Amniotic epithelial cell (primary cell): ENCODE data around the gene DUSP2.
"Not testable (repeated sequence)": the region's sequence is repeated elsewhere in the genome, so short reads cannot be mapped to it uniquely, and the experiment has no call there.

Experiments
- DNase-seq: peaks from one replicate; pipeline ENCODE4 v3.0.0-alpha.2; 2010; ENCODE audit warnings: low read depth

The DUSP2 gene

DNA sequence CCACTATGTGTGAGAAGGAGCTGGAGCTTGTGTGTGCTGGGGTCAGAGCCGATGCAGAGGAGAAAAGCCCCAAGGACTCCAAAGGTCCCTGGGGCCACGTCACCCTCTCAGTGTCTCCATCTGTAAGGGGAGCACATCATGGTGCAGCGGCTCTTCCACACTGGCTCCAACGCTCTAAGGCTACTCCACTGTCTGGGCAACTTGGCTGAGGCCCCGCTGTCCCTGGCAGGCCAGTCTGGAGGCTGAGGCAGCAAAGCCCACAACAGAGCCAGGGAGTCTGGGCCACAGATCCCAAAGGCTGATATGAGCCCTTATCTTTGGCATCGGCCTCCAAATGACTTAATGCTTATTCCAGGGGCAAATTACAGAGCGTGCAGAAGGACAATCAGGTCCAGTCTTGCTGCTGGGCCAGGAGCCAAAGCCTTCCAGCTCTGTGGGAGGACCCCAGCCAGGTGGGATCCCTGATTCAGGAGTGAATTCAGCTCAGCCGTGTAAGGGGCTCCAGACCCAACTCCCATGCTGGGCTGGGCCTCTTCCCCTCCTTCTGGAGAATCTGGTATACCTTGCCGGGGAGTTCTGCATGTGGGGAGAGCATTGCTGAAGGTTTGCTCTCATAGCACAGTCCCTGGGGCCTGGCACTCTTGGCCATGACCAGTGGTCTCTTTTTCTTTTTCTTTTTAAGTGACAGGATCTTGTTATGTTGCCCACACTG is 1.8 kb upstream of the DUSP2 start:
- peak; percentile 33 for DNase-seq

DNA sequence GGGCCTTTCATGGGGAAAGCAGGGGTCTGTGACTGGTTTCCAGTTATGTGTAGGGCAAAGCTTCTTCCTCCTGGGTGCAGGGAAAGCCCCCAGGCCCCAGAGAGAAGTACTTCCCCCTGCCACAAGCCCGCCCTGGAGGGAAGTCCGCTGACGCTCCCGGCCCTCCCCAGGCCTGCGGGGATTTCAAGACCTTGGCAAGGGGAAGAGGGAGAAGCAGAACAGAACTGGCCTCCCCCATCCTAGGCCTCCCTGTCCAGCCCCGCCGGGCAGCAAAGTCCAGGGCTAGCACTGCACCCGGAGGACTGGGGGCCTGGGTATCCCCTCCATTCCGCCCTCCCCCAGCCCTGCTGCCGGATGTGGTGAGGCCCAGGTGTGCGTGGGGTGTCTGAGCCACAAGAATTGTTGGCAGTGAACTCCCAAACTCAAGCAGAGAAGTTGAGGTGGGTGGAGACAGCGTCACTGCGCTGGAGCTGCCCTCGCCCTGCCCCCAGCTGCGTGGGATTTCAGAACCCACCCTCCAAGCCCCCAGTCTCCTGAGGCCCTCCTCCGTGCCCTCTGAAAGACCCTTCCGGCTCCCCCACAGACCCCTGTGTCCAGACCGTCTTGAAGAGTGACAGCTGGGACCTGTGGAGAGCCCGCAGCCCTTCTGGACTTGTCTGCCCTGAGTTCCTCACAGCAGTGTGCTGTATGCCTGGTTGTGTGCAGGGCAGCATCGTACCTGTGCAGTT is 1.1 kb upstream of the DUSP2 start:
- peak; percentile 34 for DNase-seq

DNA sequence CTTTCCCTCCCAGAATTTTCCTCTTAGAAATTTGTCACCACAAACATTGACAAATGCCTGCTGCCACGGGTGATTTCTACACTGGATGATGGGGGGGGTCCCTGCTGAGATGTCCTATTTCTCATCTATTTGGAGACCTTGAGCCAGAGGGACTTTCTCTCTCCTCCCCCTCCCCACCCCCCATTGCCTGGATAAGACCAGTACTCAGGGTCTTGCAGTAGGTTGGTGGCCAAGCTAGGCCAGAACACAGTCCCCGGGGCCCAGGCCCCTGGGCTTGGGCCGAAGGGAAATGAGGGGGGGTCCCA is 560 bp upstream of the DUSP2 start:
- DNase-seq: no peak

DNA sequence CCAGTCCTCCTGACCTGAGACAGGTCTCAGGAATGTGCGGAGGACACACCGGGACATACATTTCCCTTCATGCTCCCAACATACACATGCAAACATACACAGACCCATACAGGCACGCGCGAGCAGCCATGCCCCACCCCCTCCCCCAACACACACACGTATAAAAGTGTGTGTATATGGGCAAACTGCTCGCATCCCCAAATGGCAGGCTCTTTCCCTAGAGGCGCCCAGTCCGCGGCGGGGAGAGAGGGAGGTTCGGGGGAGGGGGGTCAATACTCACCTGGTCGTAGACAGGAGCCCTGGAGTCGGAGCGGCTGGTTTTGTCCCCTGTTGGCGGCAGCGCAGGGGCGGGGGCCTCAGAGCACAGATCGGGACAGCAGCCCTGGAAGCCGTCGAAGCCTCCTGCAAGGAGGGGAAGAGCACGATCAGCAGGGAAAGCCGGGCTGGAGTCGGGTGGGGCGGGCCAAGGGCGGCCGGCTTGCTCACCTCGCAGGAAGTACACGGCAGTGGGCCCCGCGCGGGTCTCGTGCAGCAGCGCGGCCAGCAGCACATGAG is 682 bp downstream of the DUSP2 start:
- no peak for DNase-seq

DNA sequence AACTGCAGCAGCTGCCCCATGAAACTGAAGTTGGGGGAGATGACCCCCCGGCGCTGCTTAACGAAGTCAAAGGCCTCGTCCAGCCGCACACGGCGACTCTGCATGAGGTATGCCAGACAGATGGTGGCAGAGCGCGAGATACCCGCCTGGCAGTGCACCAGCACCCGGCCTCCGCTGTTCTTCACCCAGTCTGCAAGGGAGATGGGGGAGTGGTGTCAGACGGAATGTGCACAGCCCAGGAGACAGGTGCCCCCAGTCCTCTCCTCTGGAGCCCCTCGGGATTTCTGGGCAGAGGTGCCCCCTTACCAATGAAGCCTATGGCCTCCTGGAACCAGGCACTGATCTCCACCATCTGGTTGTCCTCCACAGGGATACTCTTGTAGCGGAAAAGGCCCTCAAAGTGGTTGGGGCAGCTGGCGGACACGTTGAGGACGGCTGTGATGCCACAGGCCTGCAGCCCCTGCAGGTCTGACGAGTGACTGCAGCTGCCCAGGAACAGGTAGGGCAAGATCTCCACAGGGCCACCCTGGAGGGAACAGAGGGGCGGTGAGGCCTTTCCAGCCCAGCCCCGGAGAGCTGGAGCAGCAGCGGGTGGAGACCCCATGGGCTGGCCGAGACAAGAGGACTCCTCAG is 1.3 kb downstream of the DUSP2 start:
- DNase-seq: no peak

DNA sequence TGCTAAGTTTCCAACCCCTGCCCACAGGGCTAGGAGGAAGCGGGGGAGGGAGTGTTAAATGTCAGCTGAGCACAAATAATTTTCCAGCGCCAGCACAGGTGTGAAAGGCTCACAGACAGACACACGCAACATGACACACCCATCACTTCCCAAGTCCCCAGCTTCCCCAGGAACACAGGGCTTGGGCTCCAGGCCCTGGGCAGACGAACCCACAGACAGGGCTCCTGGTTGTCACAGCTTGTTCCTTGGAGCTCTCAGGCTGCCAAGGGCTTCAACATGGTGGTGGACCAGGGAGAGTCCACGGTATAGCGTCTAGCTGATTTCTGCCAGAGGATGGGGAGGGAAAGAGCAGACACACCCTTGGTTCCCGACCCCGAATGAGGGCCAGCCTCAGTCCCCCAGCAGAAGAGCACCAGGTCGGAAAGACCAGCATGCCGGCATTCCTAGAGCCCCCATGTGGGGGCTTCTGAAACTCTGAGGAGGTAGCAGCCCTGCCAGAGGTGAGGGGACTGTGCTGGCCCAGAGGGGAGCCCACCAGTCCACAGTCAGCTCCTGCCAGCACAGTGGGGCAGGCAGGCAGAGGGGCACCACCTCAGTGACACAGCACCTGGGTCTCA is 1.9 kb downstream of the DUSP2 start:
- DNase-seq: no peak

DNA sequence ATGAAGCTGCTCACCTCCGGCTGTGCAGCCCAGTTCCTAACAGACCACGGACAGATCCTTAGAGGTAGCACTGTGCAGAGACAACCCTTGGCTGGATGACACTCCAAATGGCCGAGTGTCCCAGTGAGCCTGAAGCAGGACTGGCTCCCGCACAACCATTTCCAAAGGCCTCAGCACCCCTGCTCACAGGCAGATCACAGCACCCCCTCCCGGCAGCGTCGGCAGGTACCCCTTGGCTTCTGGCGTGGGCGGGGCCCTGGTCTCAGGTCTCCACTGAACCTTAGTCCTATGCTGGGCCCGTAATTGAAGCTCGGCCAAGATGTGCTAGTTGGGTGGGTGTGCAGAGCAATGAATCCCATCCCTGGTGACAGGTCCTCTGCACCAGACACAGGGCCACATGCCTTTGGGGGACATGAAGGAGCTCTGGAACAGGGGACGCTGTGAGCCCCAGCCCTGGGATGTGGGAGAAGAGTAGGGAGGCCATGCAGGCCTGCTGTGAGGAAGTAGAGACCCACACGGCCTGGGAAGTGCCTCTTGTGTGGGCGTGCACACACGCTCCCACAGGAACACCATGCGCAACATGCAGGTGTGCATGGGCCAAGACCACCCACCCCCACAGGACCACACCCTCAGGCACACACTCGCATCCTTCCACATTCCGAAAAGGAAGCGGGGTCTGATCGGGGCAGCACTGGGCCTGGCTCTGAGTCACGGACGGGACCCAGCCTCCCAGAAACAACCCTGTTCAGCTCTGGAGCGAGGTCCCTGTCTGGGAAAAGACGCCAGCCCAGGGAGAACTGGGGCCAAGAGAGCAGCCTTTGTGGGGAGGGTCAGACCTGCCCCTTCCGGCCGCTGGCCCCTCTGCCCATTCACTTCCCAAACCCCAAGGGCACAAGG is 2.8 kb downstream of the DUSP2 start:
- DNase-seq: no peak

DNA sequence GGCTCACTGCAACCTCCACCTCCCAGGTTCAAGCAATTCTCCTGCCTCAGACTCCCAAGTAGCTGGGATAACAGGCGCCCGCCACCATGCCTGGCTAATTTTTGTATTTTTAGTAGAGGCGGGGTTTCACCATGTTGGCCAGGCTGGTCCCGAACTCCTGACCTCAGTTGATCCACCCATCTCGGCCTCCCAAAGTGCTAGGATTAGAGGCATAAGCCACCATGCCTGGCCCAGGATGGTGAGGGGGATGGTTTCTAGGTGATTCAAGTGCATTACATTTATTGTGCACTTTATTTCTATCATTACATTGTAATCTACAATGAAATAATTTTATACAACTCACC is 3.6 kb downstream of the DUSP2 start:
- not testable (repeated sequence) for DNase-seq

DNA sequence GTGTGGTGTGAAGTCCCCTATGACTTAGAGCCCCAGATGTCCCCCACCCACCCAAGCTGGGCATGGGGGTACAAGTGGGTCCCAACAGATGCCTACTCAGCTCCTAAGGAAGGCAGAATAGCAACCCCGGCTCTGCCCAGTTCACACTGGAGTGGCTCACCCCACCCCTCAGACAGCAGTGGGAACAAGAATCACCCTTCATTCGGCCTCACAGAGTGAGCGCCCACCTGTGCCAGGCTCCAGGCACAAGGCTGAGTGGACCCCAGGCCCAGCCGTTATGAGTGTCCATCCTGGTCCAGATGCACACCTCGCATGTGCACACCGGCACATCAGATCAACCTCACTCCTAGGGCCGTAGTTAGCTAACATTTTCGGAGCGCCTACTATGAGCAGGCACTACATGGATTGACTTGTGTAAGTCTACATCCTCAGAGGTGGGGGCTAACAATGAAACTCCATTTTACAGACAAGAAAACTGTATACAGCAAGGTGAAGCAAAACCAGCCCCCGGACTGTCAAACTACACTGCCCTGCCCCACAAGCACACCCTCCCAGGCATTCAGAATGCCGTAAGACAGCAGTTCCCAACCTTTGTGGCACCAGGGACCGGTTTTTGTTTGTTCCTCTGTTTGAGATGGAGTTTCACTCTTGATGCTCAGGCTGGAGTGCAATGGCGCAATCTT is 4.2 kb downstream of the DUSP2 start:
- DNase-seq: no peak

DNA sequence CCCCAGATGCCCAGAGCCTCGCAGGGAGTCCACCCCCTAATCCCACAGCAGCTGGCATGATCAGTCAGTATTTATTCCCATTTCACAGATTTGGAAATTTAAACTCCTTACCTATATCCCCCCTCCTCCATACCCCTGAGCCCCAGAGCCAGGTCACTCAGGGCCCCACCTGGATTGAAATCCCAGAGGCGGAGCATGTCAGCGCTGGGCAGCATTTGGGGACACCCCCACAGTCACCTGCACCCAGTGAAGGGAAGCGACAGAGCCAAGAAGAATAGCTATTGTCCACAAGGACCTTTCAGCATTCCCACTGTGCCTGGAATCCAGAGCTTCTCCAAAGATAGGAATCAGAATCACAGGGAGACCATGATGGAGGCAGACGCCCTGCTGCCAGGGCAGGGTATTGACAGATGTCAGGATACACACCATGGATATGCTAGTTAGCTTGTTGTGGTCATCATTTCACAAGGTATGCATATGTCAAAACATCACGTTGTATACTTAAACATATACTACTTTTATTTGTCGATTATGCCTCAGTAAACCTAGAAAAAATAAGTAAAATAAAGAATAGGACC is 6.0 kb downstream of the DUSP2 start:
- no peak for DNase-seq

DNA sequence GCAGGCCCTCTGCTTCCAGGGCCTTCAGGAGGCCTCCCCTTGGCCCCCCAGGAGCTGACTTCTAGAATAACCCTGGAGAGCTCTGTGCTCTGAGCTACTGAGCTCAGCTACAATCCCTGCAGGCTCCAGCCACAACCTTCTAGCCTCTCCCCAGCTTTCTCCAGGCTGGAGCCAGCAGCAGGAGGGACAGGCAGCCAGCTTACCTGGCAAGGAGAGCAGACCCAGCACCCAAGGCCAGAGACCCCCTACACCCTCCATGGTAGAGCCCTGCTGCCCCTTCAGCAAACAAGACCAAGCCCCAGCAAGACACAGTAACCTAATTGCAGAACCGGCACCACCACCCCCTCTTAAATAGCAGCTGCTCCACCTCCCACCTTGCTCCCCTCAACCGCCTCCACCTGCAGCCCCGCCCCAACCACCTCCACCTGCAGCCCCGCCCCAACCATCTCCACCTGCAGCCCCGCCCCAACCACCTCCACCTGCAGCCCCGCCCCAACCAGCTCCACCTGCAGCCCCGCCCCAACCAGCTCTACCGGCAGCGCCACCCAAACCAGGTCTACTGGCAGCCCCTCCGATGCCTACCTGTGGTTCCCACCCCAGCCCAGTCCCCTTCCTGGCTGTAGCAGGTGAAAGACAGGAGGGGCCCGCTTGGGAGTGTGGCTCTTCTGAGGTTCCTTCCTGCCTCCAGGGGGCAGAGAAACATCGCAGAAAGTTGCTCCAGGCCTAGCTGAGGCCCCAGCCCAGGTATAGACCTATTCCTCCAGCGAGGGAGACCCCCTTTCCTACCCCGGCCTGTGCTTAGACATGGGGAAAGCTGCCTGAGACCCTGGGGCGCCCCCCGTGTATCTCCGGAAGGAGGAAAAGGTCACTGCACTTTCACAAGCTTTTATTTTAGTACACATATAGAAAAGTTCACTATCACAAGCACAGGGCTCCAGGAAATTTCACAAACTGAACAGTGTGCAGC is 6.8 kb downstream of the DUSP2 start, which contains the start of gene ASTL:
Gene ASTL, minus strand, starts transcription at position 324 of the 967 bp plus-strand sequence. Its CDS starts 66 bp downstream, at position 258.
- DNase-seq: peak; percentile 21

DNA sequence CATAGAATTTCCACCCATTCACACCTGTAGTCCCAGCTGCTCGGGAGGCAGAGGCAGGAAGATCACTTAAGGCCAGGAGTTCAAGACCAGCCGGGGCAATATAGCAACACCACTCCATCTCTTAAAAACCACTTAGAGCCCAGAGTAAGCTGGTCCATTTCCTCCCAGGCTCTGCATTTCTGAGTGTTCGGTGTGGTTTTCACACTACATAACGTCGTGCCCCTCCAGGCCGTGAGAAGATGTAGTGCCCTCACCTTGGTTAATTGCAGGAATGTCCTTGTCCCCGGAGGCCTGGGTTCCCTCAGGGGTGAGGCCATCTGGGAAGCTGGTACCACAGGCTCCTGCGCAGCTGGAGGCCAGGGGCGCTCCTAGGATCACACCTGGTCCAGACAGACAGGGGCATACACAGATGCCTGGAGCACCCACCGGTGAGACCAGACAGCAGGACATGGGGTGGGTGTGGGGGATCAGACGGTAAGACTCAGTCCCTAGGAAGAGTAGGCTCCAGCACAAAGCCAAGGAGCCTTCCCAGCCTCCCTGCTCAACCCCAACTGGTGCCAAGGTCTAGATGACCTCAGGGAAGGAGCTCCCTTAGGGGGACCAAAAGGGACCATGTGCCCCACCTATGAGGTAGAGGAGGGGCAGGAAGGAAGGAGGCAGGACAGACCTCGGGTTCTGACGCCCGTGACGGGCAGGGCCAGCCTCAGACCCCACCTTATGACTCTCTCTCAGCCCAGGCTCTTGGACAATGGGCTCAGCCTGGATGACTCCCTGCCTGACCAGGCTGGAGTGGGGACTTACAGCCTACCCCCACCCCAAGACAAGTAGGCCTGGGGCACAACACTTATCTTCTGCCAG is 7.7 kb downstream of the DUSP2 start:
- DNase-seq: no peak

DNA sequence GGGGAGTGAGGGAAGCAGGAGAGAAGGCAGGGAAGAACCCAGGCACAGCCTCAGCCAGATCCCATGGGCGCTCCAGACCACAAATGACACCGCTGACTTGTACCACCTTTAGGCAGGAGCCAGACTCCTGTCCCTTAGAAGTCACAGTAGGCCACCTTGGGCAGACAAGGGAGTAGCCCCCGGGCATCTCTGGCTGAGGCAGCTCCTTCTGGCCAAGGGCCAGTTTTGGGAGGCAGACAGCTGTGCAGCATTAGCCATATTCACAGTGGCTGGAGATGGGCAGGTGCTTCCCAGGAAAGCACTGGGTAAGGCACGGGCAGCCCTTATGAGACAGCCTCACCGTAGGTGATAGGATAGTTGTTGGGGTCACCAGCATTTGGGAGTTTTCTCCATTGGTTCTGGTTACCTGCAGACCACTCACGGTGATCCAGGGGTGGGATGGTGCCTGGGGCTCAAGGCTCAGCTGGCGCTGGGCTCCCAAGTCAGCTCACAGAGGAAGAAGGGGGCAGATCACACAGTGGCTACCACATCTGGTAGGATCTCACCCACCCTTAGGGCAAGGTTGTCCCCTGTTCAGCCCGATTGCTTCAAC is 9.0 kb downstream of the DUSP2 start:
- no peak for DNase-seq

DNA sequence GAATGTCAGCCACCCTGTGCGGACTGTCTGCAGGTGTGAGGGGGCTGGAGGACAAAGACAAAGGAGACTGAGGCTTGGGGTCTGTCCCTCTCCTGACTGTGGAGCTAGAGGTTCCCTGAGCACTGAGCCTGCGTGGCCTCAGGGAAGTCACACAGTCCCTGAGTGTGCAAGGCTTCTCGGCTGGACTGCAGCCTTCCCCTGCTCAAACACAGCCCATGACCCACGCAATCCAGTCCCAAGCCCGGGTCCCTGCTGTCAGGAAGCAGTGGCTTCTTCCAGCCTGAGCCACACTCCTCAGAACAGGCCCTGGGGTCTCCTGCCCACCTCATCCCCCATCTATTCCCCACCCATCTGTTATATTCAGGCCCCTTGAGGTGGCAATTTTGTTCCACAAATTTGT is 9.6 kb downstream of the DUSP2 start:
- DNase-seq: no peak

DNA sequence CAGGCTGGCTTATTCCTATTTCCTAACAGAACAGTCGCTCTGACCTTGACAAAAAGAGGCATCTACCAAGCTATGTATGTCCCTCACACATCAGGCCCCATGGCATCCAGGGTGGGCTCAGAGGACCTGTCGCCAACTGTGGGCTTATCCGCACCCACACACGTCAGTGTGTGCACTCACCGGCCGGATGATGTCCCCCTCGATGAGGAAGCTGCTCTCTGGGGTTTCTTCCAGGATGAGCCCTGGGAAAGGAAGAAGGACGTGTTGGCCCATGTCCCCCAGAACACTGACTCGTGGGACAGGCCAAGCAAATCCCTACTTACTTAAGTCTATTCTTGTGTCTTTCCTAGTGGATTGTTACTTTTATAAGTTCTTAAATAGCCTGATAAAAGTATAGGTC is 10.1 kb downstream of the DUSP2 start:
- no peak for DNase-seq

DNA sequence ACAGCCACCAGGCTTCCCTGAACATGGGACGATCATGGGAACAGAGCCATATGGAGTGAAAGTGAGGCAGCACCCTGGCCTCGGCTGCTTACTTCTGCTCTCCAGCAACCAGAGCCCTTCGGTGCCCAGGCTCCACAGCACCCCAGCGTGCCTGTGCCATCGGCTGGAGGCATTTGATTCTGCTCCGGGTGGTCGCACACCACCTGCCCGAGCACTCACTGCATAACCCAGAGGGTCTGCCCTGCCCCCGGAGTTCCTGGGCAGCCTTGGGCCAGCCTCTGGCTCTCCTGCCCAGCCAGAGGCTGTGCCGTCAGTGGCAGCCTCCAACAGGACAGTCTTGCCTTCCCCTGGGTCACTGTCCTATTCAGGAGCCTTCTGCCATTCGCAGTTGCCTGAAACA is 10.8 kb downstream of the DUSP2 start:
- DNase-seq: no peak

DNA sequence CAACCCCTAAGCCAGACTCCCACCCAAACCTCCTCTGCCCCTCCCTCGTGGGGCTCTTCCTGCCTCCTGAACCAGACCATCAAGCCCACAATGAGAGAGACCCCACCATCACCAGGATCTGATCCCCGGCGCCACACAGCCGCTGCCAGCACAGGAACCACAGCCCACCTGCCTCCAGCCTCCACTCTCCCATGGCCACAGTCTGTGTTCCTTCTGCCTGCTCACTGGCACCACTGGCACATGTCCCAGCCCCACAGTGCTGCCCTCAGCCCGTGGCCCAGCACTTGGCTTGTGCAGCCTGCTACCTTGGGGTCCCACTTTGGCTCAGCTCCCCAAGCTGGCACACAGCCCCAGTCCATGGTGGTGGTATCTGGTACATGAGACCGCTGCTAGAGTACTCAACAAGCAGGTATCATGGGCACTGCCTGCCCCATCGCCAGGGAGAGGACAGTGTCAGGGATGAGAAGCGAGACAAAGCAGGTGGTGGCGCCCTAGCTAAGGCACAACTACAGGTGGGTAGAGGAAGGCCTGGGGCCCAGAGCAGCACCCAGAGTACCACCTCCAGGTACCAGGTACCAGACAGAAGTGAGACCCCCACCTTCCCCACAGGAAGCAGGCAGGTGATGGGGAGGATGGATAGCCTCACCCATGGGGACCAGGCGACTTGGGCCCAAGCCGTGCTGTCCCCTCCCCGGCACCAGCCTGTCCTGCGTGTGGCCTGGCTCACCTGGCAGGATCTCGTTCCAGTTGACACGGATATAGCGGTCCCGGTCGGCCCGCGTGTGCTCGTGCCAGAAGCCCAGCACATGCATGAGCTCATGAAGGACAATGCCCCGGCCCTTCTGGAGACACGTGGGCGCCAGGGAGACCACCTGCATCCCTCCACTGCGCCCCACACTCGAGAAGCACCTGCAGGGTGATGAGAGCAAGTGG is 13.2 kb downstream of the DUSP2 start:
- no peak for DNase-seq
